GM18508 (cell line): ENCODE data around the gene HOXA7.

Experiments used
- ATAC-seq: cut with Tn5 transposase; IDR thresholded peaks from one replicate; pipeline ENCODE4 v1.9.1; 2021; ENCODE audit warnings: moderate number of reproducible peaks; ENCODE audit not compliant: insufficient read depth, unreplicated experiment

The HOXA7 gene

GRCh38 chr7:27139334-27140125 is 16.9 kb downstream of the HOXA7 start:
- no peak for ATAC-seq

GRCh38 chr7:27138985-27139333 is 17.5 kb downstream of the HOXA7 start:
- ATAC-seq: no peak

GRCh38 chr7:27138472-27138871 is 18.0 kb downstream of the HOXA7 start:
- ATAC-seq: no peak

DNA sequence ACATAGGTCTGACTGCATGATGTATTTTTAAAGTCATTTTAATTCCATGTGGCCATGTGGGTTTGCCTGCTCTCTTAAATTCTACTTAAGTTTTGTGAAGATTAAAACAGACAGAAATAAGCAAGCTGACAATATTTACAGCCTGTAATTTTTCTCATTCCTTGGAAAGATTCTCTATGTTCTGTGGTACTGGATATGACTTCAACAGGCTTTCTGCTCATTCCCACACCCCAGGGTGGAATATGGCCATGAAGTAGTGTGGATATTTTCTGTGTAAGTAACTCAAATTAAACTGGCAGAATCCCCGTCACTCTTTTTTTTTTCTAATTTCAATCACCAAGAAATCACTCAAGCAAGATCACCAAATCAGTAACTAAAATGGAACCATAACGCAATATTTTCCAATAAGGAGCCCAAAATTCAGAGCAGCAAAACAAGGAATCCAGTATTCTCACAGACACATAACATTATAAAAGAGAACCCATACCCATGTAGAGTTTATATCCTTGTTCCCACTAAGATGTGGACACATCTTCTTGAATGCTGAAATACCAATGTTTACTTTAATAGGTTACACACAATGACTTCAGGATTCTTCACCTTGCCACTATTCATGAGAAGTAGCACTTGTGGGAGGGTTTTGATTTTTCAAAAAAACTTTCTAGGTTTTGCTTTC is 18.7 kb downstream of the HOXA7 start:
- ATAC-seq: no peak

DNA sequence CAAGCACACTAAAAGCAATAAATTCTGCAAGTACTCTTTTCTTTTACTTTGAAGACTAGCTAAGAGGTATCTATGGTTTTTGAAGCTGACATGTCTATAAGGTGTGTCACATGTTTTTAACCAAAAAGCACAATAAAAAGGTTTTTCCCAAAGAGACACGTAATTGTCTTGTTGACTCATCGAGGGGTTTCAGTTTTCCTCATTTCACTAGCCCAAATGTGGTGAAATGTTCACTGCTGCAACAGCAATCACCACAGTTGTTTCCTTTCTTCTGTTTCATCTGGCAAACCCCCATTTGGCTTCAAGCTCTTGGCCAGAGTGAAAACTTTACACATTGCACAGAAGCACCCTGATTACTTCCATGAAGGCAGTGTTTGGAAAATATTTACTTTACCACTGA is 22.1 kb downstream of the HOXA7 start:
- no peak for ATAC-seq

GRCh38 chr7:27133409-27134231 is 22.9 kb downstream of the HOXA7 start:
- no peak for ATAC-seq

DNA sequence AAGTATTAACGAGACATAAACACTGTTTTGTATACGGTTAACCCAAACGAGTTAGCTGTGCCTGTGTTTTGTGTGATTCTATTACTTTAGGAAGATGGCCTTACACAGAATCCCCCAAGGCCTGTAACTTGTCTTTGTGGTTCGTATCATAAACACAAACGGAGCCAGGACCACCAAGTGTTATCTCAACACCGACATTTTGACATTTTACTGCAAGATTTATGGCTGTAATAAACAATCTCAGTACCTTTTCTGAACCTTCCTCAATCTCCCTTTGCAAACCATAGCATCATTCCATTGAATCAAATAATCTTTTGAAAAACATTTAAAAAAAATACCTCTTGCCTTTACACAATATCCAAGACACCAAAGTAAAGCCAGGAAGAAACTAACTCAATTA is 23.5 kb downstream of the HOXA7 start:
- ATAC-seq: no peak

DNA sequence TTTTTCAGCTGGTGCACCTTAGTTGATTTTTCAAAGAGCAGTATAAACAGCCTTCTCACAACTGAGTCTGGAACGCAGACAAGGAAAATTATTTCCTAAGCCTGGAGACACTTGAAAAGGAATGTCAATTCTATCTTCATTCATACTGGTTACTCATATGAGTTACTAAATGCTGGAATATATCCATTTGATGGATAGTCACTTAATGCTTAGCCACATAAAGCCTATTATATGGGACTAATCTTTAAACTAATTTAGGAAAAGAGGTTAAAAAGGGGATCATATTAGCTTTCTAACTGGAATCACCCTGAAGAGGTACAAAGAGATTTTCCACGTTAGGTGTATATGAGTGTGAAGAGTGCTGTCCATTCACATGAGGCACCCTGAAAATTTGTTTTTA is 24.3 kb downstream of the HOXA7 start:
- ATAC-seq: no peak

- no peak for ATAC-seq
Observed at GRCh38 chr7:27131390-27131819, 25.1 kb downstream of the HOXA7 start.

DNA sequence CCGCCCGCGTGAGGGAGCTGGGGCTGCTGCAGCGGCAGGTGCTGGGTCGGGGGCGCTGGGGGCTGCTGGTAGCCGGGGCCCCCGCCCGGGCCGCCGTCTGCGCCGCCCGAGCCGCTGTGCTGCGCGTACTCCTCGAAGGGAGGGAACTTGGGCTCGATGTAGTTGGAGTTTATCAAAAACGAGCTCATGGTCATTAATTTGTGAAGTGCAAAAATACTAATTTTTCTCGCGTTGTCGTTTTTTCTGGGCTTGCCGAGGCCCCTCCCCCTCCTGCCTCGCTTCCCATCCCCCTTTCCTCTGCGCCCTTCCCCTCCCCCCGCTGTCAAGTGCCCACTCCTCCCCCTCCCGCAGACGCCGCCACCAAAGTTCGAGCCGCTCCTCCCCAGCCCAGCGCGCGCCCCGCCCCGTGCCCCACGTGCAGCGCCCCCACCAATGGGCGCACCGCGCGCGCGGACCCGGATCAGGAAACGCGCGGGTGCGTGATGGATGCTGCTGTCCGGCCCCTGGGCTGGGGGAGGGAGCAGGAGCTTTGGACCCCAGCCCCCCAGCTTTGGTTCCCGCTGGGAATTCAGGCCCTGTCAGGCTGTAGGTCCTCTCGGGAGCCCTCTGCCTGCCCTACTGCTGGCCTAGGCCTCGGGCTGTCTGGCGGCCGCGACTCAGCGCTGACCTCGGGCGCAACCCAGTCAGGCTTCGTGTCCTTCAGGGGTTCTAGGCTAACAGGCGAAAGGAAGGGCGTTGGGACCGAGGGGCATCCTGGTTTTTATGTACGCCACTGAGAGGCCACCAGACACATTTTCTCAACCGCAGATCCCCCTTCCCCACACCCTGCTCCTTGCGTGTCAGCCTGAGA is 25.7 kb downstream of the HOXA7 start, which contains the start of gene HOXA4:
Gene HOXA4, minus strand, starts transcription at position 218 of the 850 bp plus-strand sequence. Its CDS starts 24 bp downstream, at position 194.
- no peak for ATAC-seq

DNA sequence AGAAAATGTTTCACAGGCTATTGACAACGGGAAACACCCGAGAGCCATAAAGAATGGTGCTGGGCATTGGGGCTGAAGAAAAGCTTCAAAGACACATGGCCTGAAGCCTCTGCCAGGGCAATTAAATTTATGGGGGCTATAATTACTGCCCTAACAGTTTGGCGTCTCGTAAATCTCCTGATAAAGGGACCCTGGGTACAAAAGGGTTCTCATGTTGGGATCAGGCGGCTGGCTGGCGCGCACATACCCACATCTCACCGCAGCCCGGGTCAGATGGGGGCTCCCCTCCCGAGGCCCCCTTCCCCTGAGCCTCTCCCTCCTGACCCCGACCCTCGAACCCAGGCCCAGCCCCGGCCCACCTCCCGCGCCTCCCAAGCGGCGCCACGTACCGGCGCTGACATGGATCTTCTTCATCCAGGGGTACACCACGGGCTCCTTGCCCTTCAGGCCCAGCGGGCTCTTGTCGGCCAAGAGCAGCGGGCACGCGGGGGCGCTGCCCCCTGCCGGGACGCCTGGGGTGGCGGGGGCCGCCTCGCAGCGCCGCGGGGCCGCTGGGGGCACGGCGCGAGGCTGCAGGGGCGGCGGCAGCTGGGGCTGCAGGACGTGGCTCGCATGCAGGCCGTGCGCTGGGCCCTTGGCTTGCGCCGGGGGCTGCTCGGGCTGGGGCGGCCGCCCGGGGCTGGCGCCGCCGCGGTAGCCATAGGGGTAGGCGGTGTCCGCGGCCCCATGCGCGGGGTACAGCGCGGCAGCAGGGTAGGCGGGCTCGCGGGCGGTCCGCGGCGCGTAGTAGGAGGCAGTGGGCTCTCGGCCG is 26.5 kb downstream of the HOXA7 start:
- no peak for ATAC-seq

DNA sequence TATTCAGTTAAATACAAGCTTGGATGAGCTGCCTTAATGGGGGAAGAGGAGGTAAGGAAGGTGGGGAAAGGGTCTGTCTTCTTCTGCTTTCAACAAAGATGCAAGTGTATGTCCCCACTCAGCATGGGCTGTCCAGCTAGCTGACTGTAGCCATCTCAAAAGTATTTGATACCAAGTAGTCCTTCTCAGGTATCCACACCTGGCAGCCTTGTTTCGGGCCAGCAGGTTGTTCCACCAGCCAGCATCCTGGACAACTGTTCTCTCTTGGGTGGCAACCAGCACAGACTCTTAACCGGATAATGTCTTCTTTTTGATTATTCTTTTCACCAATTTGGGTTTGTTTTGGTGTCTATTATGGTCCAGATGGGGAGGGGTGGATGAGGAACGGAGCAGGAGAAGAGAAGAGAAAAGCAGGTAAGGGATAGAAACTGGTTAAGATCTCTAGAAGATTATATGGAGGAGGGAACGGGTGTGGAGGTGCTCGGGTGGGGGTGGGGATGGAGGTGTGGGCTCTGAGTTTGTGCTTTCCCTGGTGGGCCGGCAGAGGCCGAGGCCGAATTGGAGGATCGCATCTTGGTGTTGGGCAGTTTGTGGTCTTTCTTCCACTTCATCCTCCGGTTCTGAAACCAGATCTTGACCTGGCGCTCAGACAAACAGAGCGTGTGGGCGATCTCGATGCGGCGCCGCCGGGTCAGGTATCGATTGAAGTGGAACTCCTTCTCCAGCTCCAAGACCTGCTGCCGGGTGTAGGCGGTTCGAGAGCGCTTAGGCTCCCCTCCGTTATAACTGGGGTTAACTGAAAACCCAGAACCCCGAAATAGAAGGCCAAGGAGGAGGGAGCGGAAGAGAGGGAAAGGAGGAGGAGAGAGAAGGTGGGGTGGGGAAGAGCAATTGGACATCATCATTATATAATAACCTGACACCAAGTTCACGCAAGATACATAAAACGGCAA is 27.4 kb downstream of the HOXA7 start:
- no peak for ATAC-seq

DNA sequence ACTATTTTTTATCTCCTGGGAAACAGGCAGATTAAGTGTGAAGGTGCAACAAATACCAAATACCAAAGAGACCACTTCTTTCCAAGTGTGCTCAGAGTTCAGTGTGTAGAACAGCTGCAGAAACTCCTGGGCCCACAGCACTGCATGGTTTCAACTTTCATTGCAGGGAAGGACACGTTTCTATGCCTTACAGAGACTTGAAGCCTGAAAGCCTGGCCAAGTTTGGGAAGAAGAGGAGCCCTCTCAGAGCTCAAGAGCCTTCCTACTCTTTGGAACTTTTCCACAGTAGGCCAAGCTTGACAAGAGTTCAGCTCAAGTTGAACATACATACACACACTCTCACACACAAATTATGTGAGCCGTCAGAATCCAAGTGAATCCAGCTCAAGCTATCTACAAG is 28.4 kb downstream of the HOXA7 start:
- ATAC-seq: no peak

DNA sequence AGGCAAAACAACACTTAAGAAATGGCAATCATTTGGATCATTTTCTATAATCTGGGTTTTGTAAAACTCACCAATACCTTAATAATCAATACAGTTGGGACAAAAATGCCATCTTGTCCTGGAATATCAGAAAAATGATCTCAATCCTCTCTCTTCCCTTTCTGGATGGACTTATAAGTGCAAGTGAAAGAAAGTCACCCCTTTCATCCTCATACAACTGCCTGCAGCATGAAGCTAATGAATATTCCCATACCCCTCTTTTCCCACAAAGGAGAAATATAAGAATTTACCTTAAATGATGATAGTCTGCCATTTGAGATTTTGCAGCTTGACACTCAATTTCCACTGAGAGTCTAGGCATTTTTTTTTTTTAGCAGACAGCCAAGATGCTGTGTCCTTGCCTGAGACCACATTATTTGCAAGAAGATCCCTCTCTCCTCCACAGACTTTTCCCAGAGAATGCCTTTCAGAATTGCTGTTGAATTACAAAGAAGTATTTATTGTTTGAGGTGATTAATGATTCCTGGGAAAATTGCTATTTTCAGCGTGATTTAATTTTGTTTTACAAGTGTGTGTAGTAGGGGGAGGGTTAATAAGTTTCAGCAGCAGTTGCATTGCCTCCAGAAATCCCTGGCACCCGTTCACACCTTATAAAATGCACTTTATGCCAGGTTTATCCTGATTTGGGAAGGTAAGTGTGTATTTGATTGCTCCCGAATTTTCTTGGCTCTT is 29.7 kb downstream of the HOXA7 start:
- ATAC-seq: no peak

DNA sequence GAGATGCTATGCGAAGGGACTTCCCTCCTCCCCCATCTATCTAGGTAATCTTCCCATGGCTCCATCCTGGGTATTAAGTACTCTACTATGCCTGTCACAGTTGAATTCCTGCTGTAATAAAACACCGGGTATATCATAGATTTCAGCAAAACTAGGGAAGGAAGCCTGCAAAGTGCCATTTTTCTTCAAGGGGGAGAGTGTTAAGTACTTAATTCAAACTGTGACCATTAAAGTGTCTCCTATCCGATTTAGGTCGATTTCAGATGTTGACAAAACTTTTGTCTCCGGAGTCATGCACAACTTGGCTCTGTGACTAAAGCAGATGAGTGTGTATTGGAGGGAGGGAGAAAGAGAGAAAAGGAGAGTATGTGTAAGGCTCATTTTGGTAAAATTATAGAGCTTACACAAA is 30.5 kb downstream of the HOXA7 start:
- no peak for ATAC-seq

DNA sequence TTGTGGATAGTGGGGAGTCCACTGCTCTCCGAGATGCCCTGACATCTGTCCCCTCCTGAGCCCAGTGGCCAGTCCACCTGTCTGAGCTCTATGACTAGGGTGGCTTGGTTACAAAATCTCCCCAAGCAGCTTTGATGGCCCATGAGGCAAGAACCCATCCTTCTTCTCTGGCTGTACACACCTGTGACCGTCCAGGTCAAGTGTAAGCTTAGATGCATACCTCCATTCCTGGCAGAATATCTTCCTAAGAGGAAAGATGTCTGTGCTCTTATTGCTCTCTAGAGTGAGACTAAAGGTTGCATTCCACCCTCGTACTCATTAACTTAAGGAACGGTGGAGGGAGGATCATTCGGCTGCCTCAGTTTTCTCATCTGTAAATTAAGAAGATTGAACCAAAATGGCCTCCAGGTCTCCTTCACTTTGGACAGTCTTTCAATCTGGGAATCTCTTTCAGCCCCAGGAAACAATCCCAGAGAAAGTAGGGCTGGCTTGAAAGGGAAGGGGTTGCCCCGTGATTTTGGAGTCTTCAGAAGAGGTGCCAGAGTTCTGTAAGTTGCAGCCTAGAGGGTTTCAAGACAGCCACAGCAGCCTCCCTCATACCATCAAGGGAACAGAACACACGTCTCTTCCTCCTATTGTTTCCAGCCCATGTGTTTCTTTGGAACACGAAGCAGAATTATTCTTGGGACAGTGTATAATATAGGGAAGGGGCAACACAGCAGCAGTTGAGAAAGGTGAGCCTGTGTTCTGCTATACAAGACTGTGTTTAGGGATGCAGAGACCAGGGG is 31.4 kb downstream of the HOXA7 start:
- no peak for ATAC-seq
